Astrocyte (in vitro differentiated cells and primary cell): ENCODE data around the gene IDE.

Experiments used
- EZH2 ChIP-seq: IDR thresholded peaks from 2 replicates; pipeline ENCODE4 v1.6.1; 2012; ENCODE audit warnings: mild to moderate bottlenecking, low read length, inconsistent platforms; ENCODE audit not compliant: insufficient read depth
- TF ChIP-seq, protein P1 (sequence below): IDR thresholded peaks from 2 replicates; pipeline ENCODE4 v1.5.1; 2011; ENCODE audit warnings: low read depth, mild to moderate bottlenecking, inconsistent platforms, low read length, moderate library complexity; ENCODE audit not compliant: insufficient read depth

DNA sequence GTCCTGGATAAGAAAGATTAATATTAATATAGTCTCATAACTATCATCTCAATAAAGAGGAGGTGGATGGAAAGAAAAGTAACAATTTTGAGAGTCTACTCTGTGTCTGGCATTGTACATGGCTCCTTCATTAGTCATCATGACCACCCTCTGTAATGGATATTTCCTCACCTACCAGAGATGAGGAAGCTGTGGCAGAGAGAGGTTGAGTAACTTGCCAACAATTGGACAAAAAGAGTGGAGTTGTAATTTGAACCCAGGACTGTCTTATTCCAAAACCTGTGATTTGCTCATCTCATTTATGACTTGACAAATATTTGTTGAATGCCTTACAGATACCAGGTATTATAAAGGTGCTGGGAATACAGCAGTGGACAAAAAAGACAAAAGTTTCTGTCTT is 2.1 kb upstream of the IDE start:
- TF ChIP-seq, protein P1, sequence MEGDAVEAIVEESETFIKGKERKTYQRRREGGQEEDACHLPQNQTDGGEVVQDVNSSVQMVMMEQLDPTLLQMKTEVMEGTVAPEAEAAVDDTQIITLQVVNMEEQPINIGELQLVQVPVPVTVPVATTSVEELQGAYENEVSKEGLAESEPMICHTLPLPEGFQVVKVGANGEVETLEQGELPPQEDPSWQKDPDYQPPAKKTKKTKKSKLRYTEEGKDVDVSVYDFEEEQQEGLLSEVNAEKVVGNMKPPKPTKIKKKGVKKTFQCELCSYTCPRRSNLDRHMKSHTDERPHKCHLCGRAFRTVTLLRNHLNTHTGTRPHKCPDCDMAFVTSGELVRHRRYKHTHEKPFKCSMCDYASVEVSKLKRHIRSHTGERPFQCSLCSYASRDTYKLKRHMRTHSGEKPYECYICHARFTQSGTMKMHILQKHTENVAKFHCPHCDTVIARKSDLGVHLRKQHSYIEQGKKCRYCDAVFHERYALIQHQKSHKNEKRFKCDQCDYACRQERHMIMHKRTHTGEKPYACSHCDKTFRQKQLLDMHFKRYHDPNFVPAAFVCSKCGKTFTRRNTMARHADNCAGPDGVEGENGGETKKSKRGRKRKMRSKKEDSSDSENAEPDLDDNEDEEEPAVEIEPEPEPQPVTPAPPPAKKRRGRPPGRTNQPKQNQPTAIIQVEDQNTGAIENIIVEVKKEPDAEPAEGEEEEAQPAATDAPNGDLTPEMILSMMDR: no peak
- no peak for TF ChIP-seq EZH2
